Loucy (cell line): ENCODE measurements around the gene CA5A.

ENCODE experiments used
- H2AFZ ChIP-seq: fragments of 200-600 bp; sonication (generic); 2 replicates; pipeline ENCODE4 v1.6.0; 2016; ENCODE audit warnings: antibody characterized with exemption, mild to moderate bottlenecking, low read length, moderate library complexity
- H3F3A ChIP-seq: fragments of 200-600 bp; 2 replicates; pipeline ENCODE4 v1.6.0; 2016; ENCODE audit warnings: antibody characterized with exemption, low read depth, mild to moderate bottlenecking
- H3K27me3 ChIP-seq: fragments of 200-600 bp; sonication (generic); 2 replicates; pipeline ENCODE4 v1.6.1; 2014; ENCODE audit warnings: low read length, mild to moderate bottlenecking; ENCODE audit not compliant: insufficient read depth, poor library complexity, severe bottlenecking
- H3K36me3 ChIP-seq: fragments of 200-600 bp; sonication (generic); 2 replicates; pipeline ENCODE4 v1.6.1; 2016; ENCODE audit warnings: low read length; ENCODE audit not compliant: insufficient read depth
- H3K4me1 ChIP-seq: fragments of 200-600 bp; sonication (generic); 2 replicates; pipeline ENCODE4 v1.5.1; 2014; ENCODE audit warnings: low read length, mild to moderate bottlenecking; ENCODE audit not compliant: insufficient read depth, poor library complexity, severe bottlenecking
- H3K4me2 ChIP-seq: fragments of 200-600 bp; sonication (generic); 2 replicates; pipeline ENCODE4 v1.6.0; 2014; ENCODE audit warnings: antibody characterized with exemption, low read length, low read depth, mild to moderate bottlenecking; ENCODE audit not compliant: poor library complexity, severe bottlenecking
- H3K4me3 ChIP-seq: fragments of 200-600 bp; sonication (generic); 2 replicates; pipeline ENCODE4 v1.5.1; 2014; ENCODE audit warnings: low read length, mild to moderate bottlenecking, mixed read lengths; ENCODE audit not compliant: poor library complexity, severe bottlenecking
- H3K79me2 ChIP-seq: fragments of 200-600 bp; sonication (generic); 2 replicates; pipeline ENCODE4 v1.6.1; 2014; ENCODE audit warnings: low read length; ENCODE audit not compliant: insufficient read depth
- H3K9ac ChIP-seq: fragments of 200-600 bp; sonication (generic); 2 replicates; pipeline ENCODE4 v1.6.0; 2014; ENCODE audit warnings: mild to moderate bottlenecking, low read depth, low read length, moderate library complexity; ENCODE audit not compliant: poor library complexity, severe bottlenecking
- H3K9me2 ChIP-seq: fragments of 200-600 bp; sonication (generic); replicated peaks from 2 replicates; pipeline ENCODE4 v1.6.1; 2016; ENCODE audit warnings: low read depth, low read length, mixed read lengths
- H3K9me3 ChIP-seq: fragments of 200-600 bp; sonication (generic); 2 replicates; pipeline ENCODE4 v1.6.1; 2014; ENCODE audit warnings: mild to moderate bottlenecking, antibody characterized with exemption, low read length, low read depth; ENCODE audit not compliant: insufficient read depth
- H4K20me1 ChIP-seq: fragments of 200-600 bp; sonication (generic); 2 replicates; pipeline ENCODE4 v1.6.0; 2014; ENCODE audit warnings: antibody characterized with exemption, low read length, mild to moderate bottlenecking; ENCODE audit not compliant: insufficient read depth, poor library complexity, severe bottlenecking
- EZH2phosphoT487 ChIP-seq: fragments of 200-600 bp; IDR thresholded peaks from 2 replicates; pipeline ENCODE4 v1.6.1; 2018; ENCODE audit warnings: antibody characterized with exemption, mild to moderate bottlenecking, moderate library complexity, borderline replicate concordance
- TF ChIP-seq, protein P1 (sequence below): fragments of 200-600 bp; sonication (generic); conservative IDR thresholded peaks from 2 replicates; pipeline ENCODE4 v1.5.1; 2014; ENCODE audit warnings: mild to moderate bottlenecking, antibody characterized with exemption, low read length

CA5A gene

DNA sequence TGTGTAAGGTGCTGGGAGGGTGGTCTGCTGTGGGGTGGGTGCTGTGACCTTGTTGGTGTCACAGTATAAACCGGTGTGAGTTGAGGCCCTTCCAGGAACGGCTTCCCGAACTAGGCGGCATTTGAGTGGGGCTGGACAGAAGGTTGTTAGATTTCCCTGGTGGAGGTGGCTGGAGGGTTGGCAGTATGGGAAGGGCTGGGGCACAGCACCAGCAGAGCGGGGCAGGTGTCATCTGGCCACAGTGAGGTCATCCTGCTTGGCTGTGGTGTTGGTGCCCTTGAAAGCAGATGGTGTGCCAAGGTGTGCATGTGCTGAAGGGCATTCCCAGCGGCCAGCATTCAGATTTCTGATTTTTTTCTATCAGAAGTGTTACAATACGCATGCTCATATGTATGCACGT, 43.0 kb upstream of the CA5A start:
- Histone ChIP-seq H3K9ac (no peak overlapping the region), H3K4me3 (no peak overlapping the region), H3K9me3 (no peaks in the 10 kb centered on the region), H2AFZ (no peak overlapping the region), H3K79me2 (peaks cover 7% of the 10 kb centered on the region; the same call in 1 of the 2 replicates), H3K9me2 (no peaks in the 10 kb centered on the region), H4K20me1 (no peaks in the 10 kb centered on the region), H3K27me3 (no peaks in the 10 kb centered on the region), H3K36me3 (no peaks in the 10 kb centered on the region), H3K4me1 (peaks cover 3% of the 10 kb centered on the region), H3K4me2 (no peak overlapping the region), H3F3A (no peaks in the 10 kb centered on the region)
- TF ChIP-seq EZH2phosphoT487: no peak
- TF ChIP-seq, protein P1, sequence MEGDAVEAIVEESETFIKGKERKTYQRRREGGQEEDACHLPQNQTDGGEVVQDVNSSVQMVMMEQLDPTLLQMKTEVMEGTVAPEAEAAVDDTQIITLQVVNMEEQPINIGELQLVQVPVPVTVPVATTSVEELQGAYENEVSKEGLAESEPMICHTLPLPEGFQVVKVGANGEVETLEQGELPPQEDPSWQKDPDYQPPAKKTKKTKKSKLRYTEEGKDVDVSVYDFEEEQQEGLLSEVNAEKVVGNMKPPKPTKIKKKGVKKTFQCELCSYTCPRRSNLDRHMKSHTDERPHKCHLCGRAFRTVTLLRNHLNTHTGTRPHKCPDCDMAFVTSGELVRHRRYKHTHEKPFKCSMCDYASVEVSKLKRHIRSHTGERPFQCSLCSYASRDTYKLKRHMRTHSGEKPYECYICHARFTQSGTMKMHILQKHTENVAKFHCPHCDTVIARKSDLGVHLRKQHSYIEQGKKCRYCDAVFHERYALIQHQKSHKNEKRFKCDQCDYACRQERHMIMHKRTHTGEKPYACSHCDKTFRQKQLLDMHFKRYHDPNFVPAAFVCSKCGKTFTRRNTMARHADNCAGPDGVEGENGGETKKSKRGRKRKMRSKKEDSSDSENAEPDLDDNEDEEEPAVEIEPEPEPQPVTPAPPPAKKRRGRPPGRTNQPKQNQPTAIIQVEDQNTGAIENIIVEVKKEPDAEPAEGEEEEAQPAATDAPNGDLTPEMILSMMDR: no peak

DNA sequence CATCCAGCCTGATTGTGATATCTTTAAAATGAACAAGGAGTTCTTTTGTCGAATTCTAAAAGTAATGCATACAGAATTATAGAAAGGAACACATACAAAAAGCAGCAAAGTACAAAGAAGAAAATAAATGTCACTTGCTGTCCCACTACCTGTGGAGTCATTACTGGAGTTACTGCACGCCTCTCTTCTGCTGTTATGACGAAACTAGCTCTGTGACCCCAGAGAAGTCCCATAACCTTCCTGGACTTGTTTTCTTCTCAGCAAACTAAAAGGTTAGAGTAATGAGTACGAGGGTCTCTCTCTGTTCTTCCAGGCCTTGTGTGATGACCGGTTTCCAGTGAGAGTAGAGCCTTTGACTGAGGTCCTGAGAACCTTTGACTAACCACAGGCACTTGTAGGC, 41.8 kb upstream of the CA5A start:
- Histone ChIP-seq H3K4me2 (no peak overlapping the region), H3K4me1 (peaks cover 8% of the 10 kb centered on the region), H3K36me3 (no peaks in the 10 kb centered on the region), H3K9me2 (no peaks in the 10 kb centered on the region), H3K4me3 (no peak overlapping the region), H3K27me3 (no peaks in the 10 kb centered on the region), H3K9ac (no peak overlapping the region), H3K9me3 (no peaks in the 10 kb centered on the region), H4K20me1 (no peaks in the 10 kb centered on the region), H3K79me2 (peaks cover 20% of the 10 kb centered on the region; the same call in 1 of the 2 replicates), H3F3A (no peaks in the 10 kb centered on the region), H2AFZ (no peak overlapping the region)
- TF ChIP-seq, protein P1: no peak
- TF ChIP-seq EZH2phosphoT487: no peak

DNA sequence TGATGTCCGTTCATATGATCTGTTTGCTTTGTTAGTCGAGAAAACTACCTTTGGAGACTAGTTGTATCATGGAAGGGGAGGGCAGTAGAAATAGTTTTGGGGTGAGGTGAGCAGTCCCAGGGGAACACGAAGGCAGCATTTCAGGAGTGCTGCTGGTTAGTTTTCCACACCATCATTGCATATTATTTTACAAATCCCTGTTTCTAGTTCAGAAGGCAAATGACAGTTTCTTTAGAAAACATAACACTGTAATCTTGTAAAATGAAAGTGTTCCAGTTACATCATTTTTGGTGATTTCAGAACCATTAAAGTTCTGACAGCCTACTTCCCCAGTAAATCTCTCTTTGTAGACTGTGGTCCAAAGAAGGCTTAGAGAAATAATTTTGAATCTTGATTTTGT, 40.3 kb upstream of the CA5A start:
- no peak for TF ChIP-seq EZH2phosphoT487
- TF ChIP-seq, protein P1: no peak
- Histone ChIP-seq H3K4me2 (no peak overlapping the region), H3K79me2 (peaks cover 33% of the 10 kb centered on the region; the same call in 1 of the 2 replicates), H3K27me3 (no peaks in the 10 kb centered on the region), H3K9ac (no peak overlapping the region), H2AFZ (no peak overlapping the region), H3K9me2 (no peaks in the 10 kb centered on the region), H3K36me3 (no peaks in the 10 kb centered on the region), H3K4me3 (no peak overlapping the region), H3K4me1 (peaks cover 8% of the 10 kb centered on the region), H3K9me3 (no peaks in the 10 kb centered on the region), H3F3A (no peaks in the 10 kb centered on the region), H4K20me1 (no peaks in the 10 kb centered on the region)
